GM21367 (cell line): Measurements from ENCODE around the gene NUTM1.

Experiments
- ATAC-seq: cut with Tn5 transposase; IDR thresholded peaks from one replicate; pipeline ENCODE4 v1.9.1; 2021; ENCODE audit not compliant: unreplicated experiment

The NUTM1 gene

GRCh38 chr15:34342737-34343575 lies at the start of gene NUTM1, which contains the start of gene NOP10:
Gene NUTM1 (plus strand): TSS chr15:34343315. CDS start chr15:34343697, 382 bp downstream.
Gene NOP10 (minus strand): TSS chr15:34343136. CDS start chr15:34343073, 63 bp downstream.
- peak; percentile 83 for ATAC-seq

GRCh38 chr15:34297059-34297458 lies 46.1 kb upstream of the NUTM1 start:
- ATAC-seq = no peak

GRCh38 chr15:34301058-34301457 lies 42.1 kb upstream of the NUTM1 start:
- ATAC-seq = no peak

- no peak for ATAC-seq
Observed at GRCh38 chr15:34304613-34305012, 38.5 kb upstream of the NUTM1 start.

GRCh38 chr15:34311563-34311962 lies 31.6 kb upstream of the NUTM1 start:
- no peak for ATAC-seq

GRCh38 chr15:34314491-34315490 lies 28.3 kb upstream of the NUTM1 start:
- no peak for ATAC-seq

- peak; percentile 61 for ATAC-seq
Observed at GRCh38 chr15:34318277-34319079, 24.6 kb upstream of the NUTM1 start.

GRCh38 chr15:34323217-34323616 lies 19.9 kb upstream of the NUTM1 start:
- ATAC-seq = no peak

- no peak for ATAC-seq
Observed at GRCh38 chr15:34324933-34325332, 18.2 kb upstream of the NUTM1 start.

- ATAC-seq = no peak
Observed at GRCh38 chr15:34325368-34325767, 17.7 kb upstream of the NUTM1 start.

GRCh38 chr15:34327906-34328305 lies 15.2 kb upstream of the NUTM1 start:
- no peak for ATAC-seq

GRCh38 chr15:34329006-34329405 lies 14.1 kb upstream of the NUTM1 start:
- ATAC-seq = no peak

GRCh38 chr15:34330279-34330678 lies 12.8 kb upstream of the NUTM1 start:
- no peak for ATAC-seq

GRCh38 chr15:34331809-34332208 lies 11.3 kb upstream of the NUTM1 start:
- no peak for ATAC-seq

GRCh38 chr15:34332553-34333120 lies 10.5 kb upstream of the NUTM1 start:
- ATAC-seq = no peak

- ATAC-seq = no peak
Observed at GRCh38 chr15:34334672-34335071, 8.4 kb upstream of the NUTM1 start.

- no peak for ATAC-seq
Observed at GRCh38 chr15:34335176-34336032, 7.7 kb upstream of the NUTM1 start.

GRCh38 chr15:34336231-34336990 lies 6.7 kb upstream of the NUTM1 start:
- ATAC-seq = no peak
